Central memory CD8-positive, alpha-beta T cell (primary cell): ENCODE results near the gene RASL10B.

Source experiments
- ATAC-seq: fragments of 150-1000 bp; cut with Tn5 transposase; replicated peaks from 2 replicates; pipeline ENCODE4 v1.10.0; 2022; ENCODE audit warnings: mild to moderate bottlenecking, moderate FRiP score, moderate number of reproducible peaks; ENCODE audit not compliant: poor library complexity, severe bottlenecking; ENCODE audit errors: extremely low read depth
- DNase-seq, 2 donors: peaks; one replicate each; pipeline ENCODE4 v3.0.0; 2021; ENCODE audit warnings: low spot score in 2 of 2
- H3K27ac Mint-ChIP-seq: one replicate; pipeline ENCODE4 v1.8.0; 2022; ENCODE audit warnings: low read depth, mild to moderate bottlenecking, moderate library complexity, mixed read lengths
- H3K27me3 Mint-ChIP-seq: one replicate; pipeline ENCODE4 v1.8.0; 2022; ENCODE audit warnings: mixed read lengths
- H3K36me3 Mint-ChIP-seq: one replicate; pipeline ENCODE4 v1.8.0; 2022; ENCODE audit warnings: mild to moderate bottlenecking, moderate library complexity, mixed read lengths; ENCODE audit not compliant: insufficient read depth
- H3K4me1 Mint-ChIP-seq: one replicate; pipeline ENCODE4 v1.8.0; 2022; ENCODE audit warnings: mixed read lengths
- H3K4me3 Mint-ChIP-seq: one replicate; pipeline ENCODE4 v1.8.0; 2022; ENCODE audit warnings: mild to moderate bottlenecking, moderate library complexity, mixed read lengths
- H3K9me3 Mint-ChIP-seq: one replicate; pipeline ENCODE4 v1.8.0; 2022; ENCODE audit warnings: mixed read lengths

RASL10B gene

GRCh38 chr17:35705705-35706104 is 25.7 kb upstream of the RASL10B start:
- Mint-ChIP-seq H3K27me3 (no peaks in the 10 kb centered on the region), H3K9me3 (peaks cover 5% of the 10 kb centered on the region), H3K27ac (no peak overlapping the region), H3K36me3 (peaks cover 32% of the 10 kb centered on the region), H3K4me3 (no peak overlapping the region), H3K4me1 (peaks cover 22% of the 10 kb centered on the region)
- no peak for DNase-seq
- ATAC-seq = no peak

- Mint-ChIP-seq H3K27me3 (no peaks in the 10 kb centered on the region), H3K36me3 (peaks cover 31% of the 10 kb centered on the region), H3K9me3 (no peaks in the 10 kb centered on the region), H3K27ac (no peak overlapping the region), H3K4me3 (no peak overlapping the region), H3K4me1 (peaks cover 15% of the 10 kb centered on the region)
- no peak for ATAC-seq
- no peak for DNase-seq
These were observed 23.3 kb upstream of the RASL10B start for GRCh38 chr17:35708149-35708548.

DNA sequence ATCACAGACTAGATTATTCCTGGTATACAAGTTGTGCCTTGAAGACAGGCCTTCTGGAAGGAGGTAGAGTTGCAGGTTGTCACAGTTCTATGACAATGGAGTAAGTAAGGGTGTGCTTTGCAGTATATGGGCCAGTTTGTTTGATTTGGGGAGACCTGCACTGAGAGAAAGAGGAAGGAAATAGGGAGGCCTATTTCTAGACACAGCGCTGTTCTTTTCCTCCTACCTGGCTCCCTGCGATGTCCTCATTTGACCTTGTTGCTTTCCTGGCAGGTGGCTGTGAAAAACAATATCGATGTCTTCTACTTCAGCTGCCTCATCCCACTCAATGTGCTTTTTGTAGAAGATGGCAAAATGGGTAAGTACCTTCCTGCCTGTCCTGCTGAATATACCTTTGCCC is 22.5 kb upstream of the RASL10B start:
- Mint-ChIP-seq H3K36me3 (peaks cover 28% of the 10 kb centered on the region), H3K27ac (no peak overlapping the region), H3K27me3 (no peaks in the 10 kb centered on the region), H3K9me3 (no peaks in the 10 kb centered on the region), H3K4me3 (no peak overlapping the region), H3K4me1 (peaks cover 15% of the 10 kb centered on the region)
- ATAC-seq (no peak), DNase-seq (no peak)

DNA sequence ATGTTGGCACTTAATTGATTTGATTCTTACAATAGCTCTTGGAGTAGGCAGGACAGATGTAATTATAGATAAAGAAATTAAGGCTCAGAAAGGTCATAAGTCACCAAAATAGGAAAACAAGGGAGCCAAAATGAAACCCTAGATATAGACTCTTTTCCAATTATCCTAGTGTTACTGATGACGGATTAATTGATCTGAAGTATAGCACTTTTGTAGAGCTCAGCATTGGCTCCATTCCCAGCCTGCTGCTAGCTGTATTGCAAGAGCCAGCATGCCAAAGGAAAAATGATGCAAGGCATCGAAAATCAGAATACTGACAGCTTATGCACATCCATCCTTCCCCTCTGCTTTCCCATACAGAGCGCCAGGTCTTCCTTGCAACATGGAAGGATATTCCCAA is 21.6 kb upstream of the RASL10B start:
- peaks cover 15% of the 10 kb centered on the region for H3K4me1 Mint-ChIP-seq
- no peak for ATAC-seq

DNA sequence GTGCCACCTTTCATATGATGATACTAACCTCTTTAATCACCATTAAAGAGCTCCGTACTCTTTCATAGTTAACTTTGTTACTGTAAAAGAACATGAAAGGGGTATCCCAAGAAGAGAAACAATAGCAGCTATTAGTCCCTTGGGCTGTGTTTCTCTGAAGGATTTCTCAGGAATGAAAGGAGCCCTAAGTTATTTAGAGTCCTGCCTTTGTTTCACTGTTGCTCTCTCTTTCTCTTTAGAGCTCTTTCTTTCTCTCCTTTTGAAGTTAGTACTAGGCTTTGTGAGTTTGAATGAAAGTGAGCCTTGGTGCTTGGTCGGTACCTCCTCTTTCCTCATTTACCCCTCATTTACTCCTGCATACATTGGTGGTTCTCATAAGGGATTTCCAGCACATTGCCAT is 20.5 kb upstream of the RASL10B start:
- Mint-ChIP-seq H3K36me3 (peaks cover 28% of the 10 kb centered on the region), H3K27me3 (no peaks in the 10 kb centered on the region), H3K4me3 (no peak overlapping the region), H3K27ac (no peak overlapping the region), H3K9me3 (no peaks in the 10 kb centered on the region), H3K4me1 (peaks cover 7% of the 10 kb centered on the region)
- DNase-seq = no peak
- no peak for ATAC-seq

More for the DNA sequence above, 21.6 kb upstream of the RASL10B start:
- H3K4me3 Mint-ChIP-seq = no peak overlapping the region
- no peak for DNase-seq
- H3K36me3 Mint-ChIP-seq = peaks cover 28% of the 10 kb centered on the region
- no peaks in the 10 kb centered on the region for H3K27me3 Mint-ChIP-seq
- H3K9me3 Mint-ChIP-seq = no peaks in the 10 kb centered on the region
- H3K27ac Mint-ChIP-seq = no peak overlapping the region

GRCh38 chr17:35713069-35713728 is 18.2 kb upstream of the RASL10B start:
- Mint-ChIP-seq H3K27ac (no peak overlapping the region), H3K36me3 (peaks cover 33% of the 10 kb centered on the region), H3K4me3 (no peak overlapping the region), H3K9me3 (no peaks in the 10 kb centered on the region), H3K4me1 (peaks cover 5% of the 10 kb centered on the region), H3K27me3 (no peaks in the 10 kb centered on the region)
- DNase-seq = no peak
- ATAC-seq = no peak

DNA sequence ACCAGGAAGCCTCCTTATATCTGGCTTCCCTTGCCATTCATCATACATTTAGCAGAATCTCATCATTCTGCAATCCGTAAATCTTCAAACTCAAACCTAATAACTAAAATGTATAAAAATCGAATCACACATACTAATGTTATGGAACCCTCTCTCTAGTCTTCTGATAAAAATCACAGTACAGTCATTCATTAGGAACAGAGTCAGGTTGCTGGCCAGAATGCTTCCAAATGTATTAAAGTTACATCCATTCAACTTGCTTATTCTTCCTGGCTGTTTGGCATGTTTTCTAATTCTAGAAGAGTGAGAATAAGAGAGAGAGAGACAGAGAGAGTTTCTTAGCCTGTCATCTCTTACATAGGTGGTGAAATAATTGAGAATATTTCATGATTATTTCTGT is 16.5 kb upstream of the RASL10B start:
- Mint-ChIP-seq H3K36me3 (peaks cover 28% of the 10 kb centered on the region), H3K4me1 (peaks cover 5% of the 10 kb centered on the region), H3K4me3 (no peak overlapping the region), H3K27ac (no peak overlapping the region), H3K27me3 (no peaks in the 10 kb centered on the region), H3K9me3 (no peaks in the 10 kb centered on the region)
- no peak for DNase-seq
- no peak for ATAC-seq

DNA sequence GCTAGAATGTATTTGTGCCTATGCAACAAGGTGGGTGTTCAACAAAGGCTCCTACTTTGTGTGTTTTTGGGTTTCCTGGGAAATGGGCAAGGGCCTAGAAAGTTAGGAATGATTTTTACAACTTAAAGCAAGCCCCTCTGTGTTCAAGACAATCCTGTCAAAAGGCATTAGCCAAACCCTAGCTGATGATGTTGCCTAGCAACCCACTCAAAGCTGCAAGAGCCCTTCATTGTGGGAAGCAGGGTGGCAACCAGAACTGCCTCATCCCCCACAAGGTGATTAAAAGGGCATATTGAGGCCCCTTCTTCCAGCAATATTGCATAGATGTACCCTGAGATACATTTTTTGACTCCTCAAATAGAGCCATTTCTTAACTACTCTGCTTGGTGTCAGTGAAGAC is 16.0 kb upstream of the RASL10B start:
- Mint-ChIP-seq H3K4me1 (peaks cover 5% of the 10 kb centered on the region), H3K36me3 (peaks cover 26% of the 10 kb centered on the region), H3K27ac (no peak overlapping the region), H3K9me3 (no peaks in the 10 kb centered on the region), H3K4me3 (no peak overlapping the region), H3K27me3 (no peaks in the 10 kb centered on the region)
- ATAC-seq (no peak), DNase-seq (no peak)

- Mint-ChIP-seq H3K27me3 (no peaks in the 10 kb centered on the region), H3K9me3 (no peaks in the 10 kb centered on the region), H3K4me3 (no peak overlapping the region), H3K36me3 (peaks cover 22% of the 10 kb centered on the region), H3K4me1 (peaks cover 1% of the 10 kb centered on the region), H3K27ac (no peak overlapping the region)
- ATAC-seq (no peak), DNase-seq (no peak)
These were observed 15.3 kb upstream of the RASL10B start for GRCh38 chr17:35716173-35716572.

DNA sequence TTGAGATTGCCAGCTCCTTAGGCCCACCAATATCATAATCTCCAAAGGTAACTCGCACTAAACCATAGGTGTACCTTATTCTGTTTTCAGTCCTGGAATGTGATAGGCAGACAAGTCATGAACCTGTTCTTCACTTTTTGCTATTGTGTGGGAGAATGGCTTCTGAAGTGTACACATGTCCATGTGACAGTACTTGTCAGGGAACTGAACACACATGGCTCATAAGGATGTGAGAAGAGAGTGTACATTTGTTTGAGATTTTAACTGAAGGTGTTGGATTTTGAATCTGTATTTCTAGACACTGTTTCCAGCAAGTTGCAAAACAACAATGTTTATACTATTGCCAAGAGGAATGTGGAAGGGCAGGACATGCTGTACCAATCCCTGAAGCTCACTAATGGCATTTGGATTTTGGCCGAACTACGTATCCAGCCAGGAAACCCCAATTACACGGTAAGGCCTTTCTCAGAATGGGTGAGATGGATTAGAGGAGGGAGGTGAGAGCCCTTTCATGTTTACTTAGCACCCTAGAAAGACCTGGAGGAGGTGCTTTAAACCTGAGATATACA is 14.5 kb upstream of the RASL10B start:
- no peak for DNase-seq
- ATAC-seq = no peak
- no peak overlapping the region for H3K4me3 Mint-ChIP-seq
- H3K9me3 Mint-ChIP-seq = no peaks in the 10 kb centered on the region
- H3K27me3 Mint-ChIP-seq = no peaks in the 10 kb centered on the region
- H3K4me1 Mint-ChIP-seq = no peaks in the 10 kb centered on the region
- H3K36me3 Mint-ChIP-seq = peaks cover 20% of the 10 kb centered on the region
- H3K27ac Mint-ChIP-seq = no peak overlapping the region

GRCh38 chr17:35717475-35717874 is 14.0 kb upstream of the RASL10B start:
- no peak overlapping the region for H3K27ac Mint-ChIP-seq
- no peaks in the 10 kb centered on the region for H3K9me3 Mint-ChIP-seq
- peaks cover 23% of the 10 kb centered on the region for H3K36me3 Mint-ChIP-seq
- ATAC-seq = no peak
- H3K4me3 Mint-ChIP-seq = no peak overlapping the region
- DNase-seq = no peak
- no peaks in the 10 kb centered on the region for H3K4me1 Mint-ChIP-seq
- no peaks in the 10 kb centered on the region for H3K27me3 Mint-ChIP-seq

- Mint-ChIP-seq H3K27me3 (no peaks in the 10 kb centered on the region), H3K4me1 (no peaks in the 10 kb centered on the region), H3K36me3 (peaks cover 35% of the 10 kb centered on the region), H3K4me3 (no peak overlapping the region), H3K27ac (no peak overlapping the region), H3K9me3 (no peaks in the 10 kb centered on the region)
- DNase-seq (no peak), ATAC-seq (no peak)
These were observed 7.7 kb upstream of the RASL10B start for GRCh38 chr17:35723735-35724134.

- no peak overlapping the region for H3K27ac Mint-ChIP-seq
- ATAC-seq = no peak
- no peaks in the 10 kb centered on the region for H3K4me1 Mint-ChIP-seq
- no peak overlapping the region for H3K4me3 Mint-ChIP-seq
- no peaks in the 10 kb centered on the region for H3K27me3 Mint-ChIP-seq
- H3K36me3 Mint-ChIP-seq = peaks cover 35% of the 10 kb centered on the region
- H3K9me3 Mint-ChIP-seq = no peaks in the 10 kb centered on the region
- no peak for DNase-seq
These were observed 6.4 kb upstream of the RASL10B start for GRCh38 chr17:35725058-35725457.
